NB4 (cell line): Measurements from ENCODE around the gene RAE1.

Experiments used
- POLR2A ChIP-seq: IDR thresholded peaks from 2 replicates; pipeline ENCODE4 v1.6.1; 2011; ENCODE audit warnings: mild to moderate bottlenecking; ENCODE audit not compliant: insufficient read length; ENCODE audit errors: extremely low read depth
- TF ChIP-seq, protein P1 (sequence below): IDR thresholded peaks from one replicate; pipeline ENCODE4 v1.5.1; 2012; ENCODE audit warnings: low read depth, low read length

DNA sequence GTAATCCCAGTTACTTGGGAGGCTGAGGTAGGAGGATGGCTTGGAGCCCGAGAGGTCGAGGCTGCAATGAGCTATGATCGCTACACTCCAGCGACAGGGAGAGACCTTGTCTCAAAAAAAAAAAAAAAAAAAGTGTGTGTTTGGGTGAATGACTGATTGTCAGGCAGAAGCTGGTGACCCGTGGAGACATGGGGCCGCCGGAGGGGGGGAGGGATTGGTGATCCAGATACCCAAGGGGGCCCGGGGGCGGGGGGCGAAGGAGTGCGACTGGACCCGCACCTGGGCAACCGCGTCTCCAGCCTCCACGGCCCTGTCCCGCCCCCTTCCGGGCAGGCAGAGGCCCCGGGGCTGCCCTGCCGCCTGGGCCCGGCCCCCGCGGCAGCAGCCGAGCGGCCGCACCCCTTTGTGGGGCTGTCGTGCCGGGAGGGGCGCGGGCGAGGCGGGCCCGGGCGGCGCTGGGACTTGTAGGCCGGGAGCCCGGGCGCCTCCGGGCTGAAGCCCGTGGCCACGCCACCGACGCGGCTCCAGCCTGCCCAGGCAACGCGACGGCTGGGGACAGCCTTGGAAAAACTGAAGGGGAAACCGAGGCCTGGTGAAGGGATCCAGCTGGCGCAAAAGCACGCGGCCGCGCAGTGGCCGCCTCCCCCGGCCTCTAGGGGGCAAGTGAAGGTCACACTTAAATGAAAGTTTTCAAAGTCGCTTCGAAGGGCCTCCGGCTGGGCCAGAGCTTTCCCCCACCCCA is 38.1 kb downstream of the RAE1 start:
- peak; percentile 67 for TF ChIP-seq POLR2A
- TF ChIP-seq, protein P1, sequence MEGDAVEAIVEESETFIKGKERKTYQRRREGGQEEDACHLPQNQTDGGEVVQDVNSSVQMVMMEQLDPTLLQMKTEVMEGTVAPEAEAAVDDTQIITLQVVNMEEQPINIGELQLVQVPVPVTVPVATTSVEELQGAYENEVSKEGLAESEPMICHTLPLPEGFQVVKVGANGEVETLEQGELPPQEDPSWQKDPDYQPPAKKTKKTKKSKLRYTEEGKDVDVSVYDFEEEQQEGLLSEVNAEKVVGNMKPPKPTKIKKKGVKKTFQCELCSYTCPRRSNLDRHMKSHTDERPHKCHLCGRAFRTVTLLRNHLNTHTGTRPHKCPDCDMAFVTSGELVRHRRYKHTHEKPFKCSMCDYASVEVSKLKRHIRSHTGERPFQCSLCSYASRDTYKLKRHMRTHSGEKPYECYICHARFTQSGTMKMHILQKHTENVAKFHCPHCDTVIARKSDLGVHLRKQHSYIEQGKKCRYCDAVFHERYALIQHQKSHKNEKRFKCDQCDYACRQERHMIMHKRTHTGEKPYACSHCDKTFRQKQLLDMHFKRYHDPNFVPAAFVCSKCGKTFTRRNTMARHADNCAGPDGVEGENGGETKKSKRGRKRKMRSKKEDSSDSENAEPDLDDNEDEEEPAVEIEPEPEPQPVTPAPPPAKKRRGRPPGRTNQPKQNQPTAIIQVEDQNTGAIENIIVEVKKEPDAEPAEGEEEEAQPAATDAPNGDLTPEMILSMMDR = peak; percentile 49
